ENCODE results near the gene MAGI2.
"Not testable (repeated sequence)": the region's sequence is repeated elsewhere in the genome, so short reads cannot be mapped to it uniquely, and the experiment has no call there.

Gene MAGI2

DNA sequence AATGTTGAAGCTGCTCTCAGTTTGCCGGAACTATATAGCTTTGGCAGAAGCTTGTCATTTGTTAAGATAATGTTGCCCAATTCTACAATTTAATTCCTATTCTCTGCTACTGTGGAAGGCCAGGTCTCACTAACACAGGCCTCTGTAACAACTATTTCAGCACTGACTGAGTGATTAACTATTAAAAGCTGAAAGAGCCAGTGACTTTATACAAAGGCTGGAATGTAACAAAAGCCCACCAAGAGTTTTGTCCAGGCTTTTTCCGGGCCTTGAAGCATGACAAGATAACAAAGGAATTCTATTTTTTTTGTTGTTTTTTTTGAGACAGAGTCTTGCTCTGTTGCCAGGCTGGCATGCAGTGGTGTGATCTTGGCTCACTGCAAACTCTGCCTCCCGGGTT lies 859.3 kb downstream of the MAGI2 start:
- no peak for DNase-seq

DNA sequence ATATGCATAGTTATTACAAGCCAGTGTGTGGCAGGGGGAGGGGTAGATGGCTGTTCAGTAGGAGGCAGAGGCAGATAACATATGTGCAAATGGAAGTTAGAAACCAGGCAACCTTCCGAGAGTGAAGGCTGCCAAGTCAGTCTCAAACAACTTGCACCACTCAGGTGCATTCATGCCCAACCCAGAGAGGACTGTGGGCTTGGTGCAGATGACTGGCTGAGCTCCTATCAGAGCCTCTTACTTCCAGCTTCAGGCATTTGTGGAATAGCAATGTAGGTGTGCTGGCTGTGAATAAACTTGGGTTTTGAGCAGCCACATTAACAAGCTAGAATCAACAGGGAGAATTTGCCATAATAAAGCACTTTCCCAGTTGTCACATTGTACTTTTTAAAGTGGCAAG lies 865.1 kb downstream of the MAGI2 start:
- DNase-seq = no peak

DNA sequence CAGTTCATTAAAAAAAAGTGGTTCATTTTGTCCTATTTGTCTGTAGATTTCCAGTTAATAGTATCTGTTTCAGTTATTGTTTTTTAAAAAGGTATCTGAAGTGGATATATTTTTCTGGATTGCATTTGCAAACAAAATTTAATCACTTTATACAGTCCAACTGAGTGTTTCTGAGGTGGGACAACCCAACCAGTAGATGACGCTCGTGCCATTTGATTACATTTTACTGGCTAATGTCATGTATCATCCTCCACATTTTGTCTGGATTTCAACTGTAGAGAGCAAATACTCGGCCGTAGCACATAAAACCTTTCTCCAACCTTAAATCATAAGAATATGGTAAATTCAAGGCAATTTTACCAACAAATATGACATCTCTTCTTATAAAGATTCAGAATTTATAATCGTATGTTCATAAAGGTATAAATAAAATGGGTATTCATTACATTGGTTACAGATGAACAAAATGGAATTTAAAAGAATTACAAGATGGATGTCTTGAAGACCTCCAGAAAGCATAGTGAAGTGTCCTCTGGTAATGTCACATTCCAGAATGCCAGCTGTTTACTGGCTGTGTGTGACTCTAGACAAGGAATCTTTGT lies 865.9 kb downstream of the MAGI2 start:
- DNase-seq = no peak

DNA sequence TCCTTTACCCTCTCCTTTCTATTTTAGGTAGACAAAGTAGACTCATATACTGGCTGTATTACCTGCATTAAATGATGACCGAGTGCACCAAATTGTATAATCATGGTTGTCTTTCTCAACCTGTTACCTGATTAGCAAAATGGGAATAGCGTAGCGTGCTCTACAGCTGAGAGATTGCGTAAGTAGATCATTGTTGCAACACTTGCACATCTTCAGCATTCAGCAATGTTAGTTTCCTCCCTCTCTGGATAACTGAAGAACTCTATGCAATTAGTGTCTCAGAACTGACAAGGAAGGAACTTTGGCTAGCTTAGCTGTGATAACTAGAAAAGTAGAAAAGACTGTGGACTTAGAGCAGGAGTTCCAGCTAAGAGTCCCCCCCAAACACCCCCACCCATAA lies 867.5 kb downstream of the MAGI2 start:
- no peak for DNase-seq

- DNase-seq = no peak
These were observed 874.8 kb downstream of the MAGI2 start for GRCh38 chr7:78578686-78579085.

DNA sequence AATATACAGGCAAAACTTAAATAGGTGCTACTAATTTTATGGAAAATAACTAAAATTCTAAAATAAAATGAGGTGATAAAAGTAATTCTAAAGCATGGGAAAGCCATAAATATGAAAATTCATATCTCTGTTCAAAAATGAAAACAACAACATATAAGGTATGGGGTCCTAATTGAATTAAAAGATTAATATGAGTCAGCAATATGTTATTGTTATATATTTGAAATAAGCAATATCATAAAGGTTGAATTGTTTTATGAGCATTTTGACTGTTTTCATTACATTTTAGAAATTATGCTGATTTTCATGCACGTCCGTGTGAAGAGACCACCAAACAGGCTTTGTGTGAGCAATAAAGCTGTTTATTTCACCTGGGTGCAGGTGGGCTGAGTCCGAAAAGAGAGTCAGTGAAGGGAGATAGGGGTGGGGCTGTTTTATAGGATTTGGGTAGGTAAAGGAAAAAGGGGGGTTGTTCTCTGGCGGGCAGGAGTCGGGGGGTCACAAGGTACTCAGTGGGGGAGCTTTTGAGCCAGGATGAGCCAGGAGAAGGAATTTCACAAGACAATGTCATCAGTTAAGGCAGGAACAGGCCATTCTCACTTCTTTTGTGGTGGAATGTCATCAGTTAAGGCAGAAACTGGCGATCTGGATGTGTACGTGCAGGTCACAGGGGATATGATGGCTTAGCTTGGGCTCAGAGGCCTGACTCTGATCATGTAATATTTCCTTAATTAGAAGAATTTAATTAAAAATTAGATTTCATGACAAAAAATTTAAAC lies 876.1 kb downstream of the MAGI2 start:
- not testable (repeated sequence) for DNase-seq

DNA sequence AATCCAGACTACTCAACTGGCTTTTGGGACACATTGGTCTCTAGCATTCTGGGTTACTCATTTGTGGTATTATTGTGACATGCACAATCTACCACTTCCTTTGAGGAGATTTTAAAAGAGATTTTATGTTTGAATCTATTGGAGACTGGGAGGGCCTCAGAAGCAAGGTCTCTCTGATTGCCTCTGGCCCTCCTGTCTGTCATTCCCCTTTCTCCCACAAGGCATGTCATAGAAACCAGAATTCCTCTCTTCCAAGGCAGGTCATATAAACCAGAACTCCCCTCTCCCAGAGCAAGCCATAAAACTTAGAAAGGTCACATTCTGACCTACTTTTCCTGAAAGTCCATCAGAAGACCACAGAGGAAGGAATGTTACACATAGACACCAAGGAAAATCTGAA lies 877.2 kb downstream of the MAGI2 start:
- DNase-seq = no peak

DNA sequence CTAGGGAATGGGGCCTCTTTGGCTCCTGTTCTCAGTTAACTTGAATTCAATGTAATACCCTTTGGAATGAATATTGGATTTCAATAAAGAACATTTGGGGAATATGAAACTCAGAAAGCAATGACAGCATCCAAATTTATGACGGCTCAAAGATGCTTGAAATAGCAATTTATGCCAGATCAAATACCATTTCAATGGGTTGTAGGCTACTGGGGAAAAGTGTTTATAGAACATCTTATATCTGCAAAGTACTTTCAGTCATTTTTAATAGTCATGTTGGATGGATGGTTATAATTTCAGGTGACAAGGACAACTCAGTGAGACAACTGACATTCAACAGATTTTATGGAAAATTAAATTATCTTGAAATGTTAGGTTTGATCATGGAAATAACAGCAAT lies 882.2 kb downstream of the MAGI2 start:
- no peak for DNase-seq

- DNase-seq = no peak
These were observed 884.8 kb downstream of the MAGI2 start for GRCh38 chr7:78568690-78569089.

DNA sequence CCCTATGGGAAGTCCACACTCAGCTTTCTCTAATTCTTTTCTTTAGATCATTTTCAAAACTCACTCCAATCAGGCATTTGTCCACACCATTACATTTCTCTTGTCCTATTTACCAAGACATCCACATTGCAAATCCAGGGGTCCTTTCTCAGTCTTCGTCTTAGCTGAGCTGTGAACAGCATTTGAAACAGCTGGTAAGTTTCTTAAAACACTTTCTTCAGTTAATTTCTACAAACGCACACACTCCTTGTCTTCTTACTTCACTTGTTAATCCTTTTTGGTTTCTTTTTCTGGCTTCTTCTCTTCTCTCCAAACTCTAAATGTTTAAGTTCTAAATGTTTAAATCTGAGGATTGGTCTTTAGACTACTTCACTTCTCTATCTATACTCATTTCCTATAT lies 885.6 kb downstream of the MAGI2 start:
- DNase-seq = no peak

- no peak for DNase-seq
These were observed 887.7 kb downstream of the MAGI2 start for GRCh38 chr7:78565784-78566183.

DNA sequence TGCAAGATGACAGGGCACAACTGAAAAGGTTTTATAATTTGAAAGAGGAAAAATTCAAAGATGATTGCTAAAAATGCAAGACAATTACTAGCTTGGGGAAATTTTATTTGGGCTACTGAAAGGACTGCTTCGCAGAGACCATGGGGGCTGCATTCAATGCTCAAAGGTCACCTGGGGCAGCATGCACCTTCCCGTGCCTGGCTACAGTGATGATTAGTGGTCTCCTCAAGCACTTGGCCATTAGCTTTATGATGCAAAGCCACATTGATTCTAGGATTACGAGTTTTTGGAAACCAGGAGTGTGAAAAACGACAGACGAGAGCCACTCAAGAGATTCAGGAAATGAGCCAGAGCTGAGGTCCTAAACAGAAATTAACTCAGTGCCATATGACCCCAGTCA lies 890.3 kb downstream of the MAGI2 start:
- DNase-seq = no peak

GRCh38 chr7:78562191-78562590 lies 891.3 kb downstream of the MAGI2 start:
- DNase-seq = no peak

GRCh38 chr7:78558566-78558965 lies 894.9 kb downstream of the MAGI2 start:
- no peak for DNase-seq

DNA sequence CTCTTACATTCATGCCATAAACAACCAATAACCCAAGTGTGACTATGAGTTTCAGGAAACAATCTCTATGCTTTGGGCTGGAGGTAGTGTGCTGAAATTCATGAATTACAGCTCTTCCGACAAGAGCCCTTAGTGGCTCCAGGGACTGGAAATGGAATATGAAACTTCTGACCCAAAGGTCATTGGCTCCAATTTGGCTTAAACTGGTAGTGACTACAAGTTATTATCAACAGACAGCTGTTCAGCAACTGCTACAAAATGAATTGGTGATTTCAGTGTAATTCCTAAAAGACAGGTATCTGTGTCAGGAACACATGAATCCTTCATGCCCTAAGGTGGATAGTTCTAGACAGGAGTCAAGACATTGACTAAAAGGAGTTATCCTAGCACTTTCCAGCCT lies 909.5 kb downstream of the MAGI2 start:
- no peak for DNase-seq

GRCh38 chr7:78542981-78543380 lies 910.5 kb downstream of the MAGI2 start:
- DNase-seq = no peak

DNA sequence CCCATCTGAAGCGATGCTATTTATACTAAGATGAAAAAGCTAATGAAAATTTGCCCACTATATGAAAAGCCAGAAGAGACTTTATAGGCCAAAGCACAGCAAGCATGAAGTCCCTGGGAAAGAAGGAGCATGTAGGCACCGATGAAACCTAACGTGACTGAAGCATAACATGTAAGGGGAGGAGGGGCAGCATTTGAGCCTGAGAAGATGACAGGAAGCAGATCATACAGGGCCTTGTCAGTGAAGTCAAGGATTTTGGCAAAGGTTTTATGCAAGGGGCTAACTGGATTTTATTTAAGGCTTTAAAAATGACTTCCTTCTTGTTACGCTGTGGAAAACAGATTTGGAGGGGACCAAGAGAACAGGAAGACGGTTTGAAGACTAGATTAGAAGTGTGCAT lies 910.9 kb downstream of the MAGI2 start:
- DNase-seq = no peak

- no peak for DNase-seq
These were observed 913.6 kb downstream of the MAGI2 start for GRCh38 chr7:78539825-78540224.

DNA sequence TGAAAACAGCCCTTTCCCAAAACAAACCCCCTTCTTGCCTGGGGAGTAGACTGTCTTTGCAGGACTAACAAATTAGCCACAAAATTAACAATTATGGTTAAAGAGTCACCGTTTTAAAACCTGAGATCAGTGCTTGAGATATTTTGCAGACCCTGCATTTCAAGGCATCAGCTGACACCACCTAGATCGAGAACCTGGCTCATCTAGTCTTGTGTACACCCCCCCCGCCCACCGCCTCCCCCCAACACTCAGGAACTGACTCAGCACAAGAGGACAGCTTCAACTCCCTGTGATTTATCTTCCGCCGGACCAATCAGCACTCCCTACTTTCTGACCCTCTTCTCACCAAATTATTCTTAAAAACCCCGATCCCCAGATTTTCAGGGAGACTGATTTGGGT lies 917.8 kb downstream of the MAGI2 start:
- no peak for DNase-seq

DNA sequence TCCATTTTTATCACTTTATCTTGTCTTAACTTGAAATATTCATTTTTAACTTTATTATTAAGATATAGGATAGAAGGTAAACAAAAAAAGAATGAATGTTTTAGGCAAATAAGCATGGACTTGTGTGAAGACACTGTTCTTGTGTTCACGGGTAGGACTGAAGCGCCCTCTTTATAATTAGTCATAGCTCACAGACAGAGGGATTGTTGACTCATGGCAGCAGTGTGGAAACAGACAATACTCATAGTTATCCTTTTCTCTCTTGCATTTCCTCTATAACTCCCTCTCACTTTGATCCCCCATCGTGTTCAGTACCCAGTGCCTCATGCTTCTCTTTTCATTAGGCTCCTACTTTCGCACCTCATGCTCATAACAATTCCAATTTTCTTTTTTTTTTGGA lies 923.1 kb downstream of the MAGI2 start:
- no peak for DNase-seq

GRCh38 chr7:78529392-78529791 lies 924.1 kb downstream of the MAGI2 start:
- DNase-seq = no peak

DNA sequence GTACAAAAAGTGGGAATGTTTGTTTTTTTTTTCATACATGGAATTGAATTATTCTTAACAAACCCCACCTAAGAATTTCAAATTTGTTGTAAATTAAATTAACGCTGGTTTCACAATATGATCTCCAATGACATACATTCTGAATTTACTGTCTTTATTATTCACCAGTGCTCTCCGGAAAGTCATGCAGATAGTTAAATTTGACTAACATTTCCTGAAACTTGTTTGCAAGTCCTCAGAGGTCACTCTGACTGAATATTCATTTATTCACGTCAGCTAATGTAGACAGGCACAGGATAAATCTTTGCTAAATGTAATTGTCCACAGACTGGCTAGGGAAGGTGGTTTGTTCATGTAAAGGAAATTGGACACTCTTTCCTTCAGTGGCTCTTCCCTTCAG lies 924.5 kb downstream of the MAGI2 start:
- no peak for DNase-seq

DNA sequence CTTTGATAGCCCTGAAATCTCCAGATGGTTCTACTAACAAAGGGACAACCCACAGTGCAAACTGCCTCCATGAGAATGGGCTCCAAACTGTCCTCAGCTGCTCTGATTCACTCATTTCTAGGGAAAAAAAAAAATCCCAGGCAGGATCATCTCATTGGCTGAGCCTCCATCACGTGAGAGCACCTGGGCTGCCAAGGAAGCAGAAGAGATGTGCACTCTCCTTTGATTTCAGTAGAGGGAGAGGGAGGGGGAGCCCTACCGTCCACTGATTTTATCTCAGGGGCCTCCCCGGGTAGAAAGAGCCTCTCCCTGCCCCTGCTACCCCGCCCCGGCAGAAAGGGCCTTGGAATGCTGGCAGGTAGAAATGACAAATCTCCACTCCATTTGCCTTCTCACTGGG lies 929.5 kb downstream of the MAGI2 start:
- DNase-seq = no peak

DNA sequence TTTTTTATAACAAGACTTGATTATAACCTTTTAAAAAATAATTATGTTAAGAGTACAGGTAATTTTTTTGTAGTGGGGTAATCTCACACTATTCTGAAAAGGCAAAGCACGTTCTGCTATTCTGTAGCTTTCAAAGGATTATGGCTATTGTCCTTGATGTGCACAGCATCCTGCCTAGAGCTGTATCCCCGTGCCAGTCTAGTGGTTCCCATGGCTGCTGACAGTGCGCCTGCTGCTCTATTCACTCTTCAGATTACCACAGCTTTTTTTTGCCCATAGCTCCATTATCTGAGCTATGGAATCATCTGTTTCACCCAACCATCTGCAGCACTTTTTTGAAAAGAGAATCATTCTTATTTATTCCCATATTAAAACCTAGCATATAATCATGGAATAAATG lies 931.5 kb downstream of the MAGI2 start:
- no peak for DNase-seq

- no peak for DNase-seq
These were observed 937.0 kb downstream of the MAGI2 start for GRCh38 chr7:78516450-78516849.

Measured in activated naive CD4-positive, alpha-beta T cell treated with Interleukin-2 at 50 U/mL for 16 hours (primary cell).